Measurements from ENCODE around the gene MRPL51. TPM values are rescaled to one million over a fixed set of nuclear protein-coding genes. Genes with fewer than 3 reads are reported as not detected.

Gene MRPL51
- total and polyA plus RNA-seq, 10 of the 15 experiments (the other 5 are each of a cell fraction or from before 2014, with no cell fraction given): 137 to 1,202 (median 267) TPM

DNA sequence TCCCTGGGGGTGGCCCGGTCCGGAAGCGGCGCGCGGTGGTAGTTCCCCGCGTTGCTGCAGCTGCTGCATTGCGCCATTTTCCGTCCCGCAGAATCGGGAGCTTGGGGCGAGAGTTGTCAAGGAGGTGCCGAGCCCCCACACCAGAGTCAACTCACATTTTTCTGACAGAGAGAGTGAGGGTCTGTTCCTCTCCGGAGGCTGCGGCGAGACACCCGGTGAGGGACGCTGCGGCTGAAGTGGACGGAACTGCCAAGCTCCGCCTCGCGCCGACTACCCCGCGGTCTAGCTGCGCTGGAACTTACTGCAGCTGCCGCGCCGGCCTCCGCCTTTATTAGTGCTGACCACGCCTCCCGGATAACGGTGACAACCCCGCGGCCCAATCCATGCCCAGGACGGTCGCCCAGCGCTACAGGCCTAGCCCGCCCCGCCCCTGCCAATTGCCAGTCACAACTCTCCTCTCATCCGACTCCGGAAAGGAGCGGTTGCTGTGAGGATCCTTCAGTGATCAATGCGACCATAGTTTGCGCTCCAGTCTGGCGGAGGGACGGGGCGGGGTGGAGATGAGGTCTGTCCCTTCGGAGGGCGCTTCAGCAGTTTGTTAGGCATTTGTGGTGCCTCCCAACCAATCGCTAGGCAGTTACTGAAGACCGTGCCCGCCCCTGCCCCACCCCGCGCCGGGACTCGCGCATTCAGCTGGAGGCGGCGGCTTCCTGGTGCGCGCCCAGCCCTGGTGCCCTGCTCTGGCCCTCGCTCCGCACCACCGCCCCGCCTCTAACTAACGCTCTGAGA, 22.5 kb downstream of the MRPL51 start, which contains the start of gene VAMP1 (continued):
- TF ChIP-seq, protein P1, sequence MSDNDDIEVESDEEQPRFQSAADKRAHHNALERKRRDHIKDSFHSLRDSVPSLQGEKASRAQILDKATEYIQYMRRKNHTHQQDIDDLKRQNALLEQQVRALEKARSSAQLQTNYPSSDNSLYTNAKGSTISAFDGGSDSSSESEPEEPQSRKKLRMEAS (IDR thresholded peaks at IDR 0.05; ENCODE audit: low read depth, low read length): no peak
- no peak; the same call in 1 of the 2 replicates for TF ChIP-seq JUNB (IDR thresholded peaks at IDR 0.05)
- peak; percentile 91 for TF ChIP-seq LARP7 (IDR thresholded peaks at IDR 0.05)
- no peak for TF ChIP-seq FOXM1 (IDR thresholded peaks at IDR 0.05; ENCODE audit: low read depth, low read length)
- TF ChIP-seq BMI1 (IDR thresholded peaks at IDR 0.05; ENCODE audit: borderline replicate concordance): peak; percentile 76
- peak; percentile 83 for TF ChIP-seq SIN3A (IDR thresholded peaks at IDR 0.05; ENCODE audit: low read depth, low read length)
- TF ChIP-seq EGR1 (IDR thresholded peaks at IDR 0.05; ENCODE audit: borderline replicate concordance in 1 of 2, low read depth in 2 of 2, low read length in 2 of 2): 0 out of 3 replicates have a peak, but pooled peaks of 1 of the 2 experiments have one; percentile 33
- TF ChIP-seq NFXL1 (IDR thresholded peaks at IDR 0.05; ENCODE audit: borderline replicate concordance): no peak
- TF ChIP-seq, protein P2, sequence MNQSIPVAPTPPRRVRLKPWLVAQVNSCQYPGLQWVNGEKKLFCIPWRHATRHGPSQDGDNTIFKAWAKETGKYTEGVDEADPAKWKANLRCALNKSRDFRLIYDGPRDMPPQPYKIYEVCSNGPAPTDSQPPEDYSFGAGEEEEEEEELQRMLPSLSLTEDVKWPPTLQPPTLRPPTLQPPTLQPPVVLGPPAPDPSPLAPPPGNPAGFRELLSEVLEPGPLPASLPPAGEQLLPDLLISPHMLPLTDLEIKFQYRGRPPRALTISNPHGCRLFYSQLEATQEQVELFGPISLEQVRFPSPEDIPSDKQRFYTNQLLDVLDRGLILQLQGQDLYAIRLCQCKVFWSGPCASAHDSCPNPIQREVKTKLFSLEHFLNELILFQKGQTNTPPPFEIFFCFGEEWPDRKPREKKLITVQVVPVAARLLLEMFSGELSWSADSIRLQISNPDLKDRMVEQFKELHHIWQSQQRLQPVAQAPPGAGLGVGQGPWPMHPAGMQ (IDR thresholded peaks at IDR 0.05; ENCODE audit: borderline replicate concordance): no peak
- peak; percentile 97 for TF ChIP-seq TCF3 (IDR thresholded peaks at IDR 0.05; ENCODE audit: borderline replicate concordance, insufficient read depth, low read depth, low read length)
- TF ChIP-seq, protein P3, sequence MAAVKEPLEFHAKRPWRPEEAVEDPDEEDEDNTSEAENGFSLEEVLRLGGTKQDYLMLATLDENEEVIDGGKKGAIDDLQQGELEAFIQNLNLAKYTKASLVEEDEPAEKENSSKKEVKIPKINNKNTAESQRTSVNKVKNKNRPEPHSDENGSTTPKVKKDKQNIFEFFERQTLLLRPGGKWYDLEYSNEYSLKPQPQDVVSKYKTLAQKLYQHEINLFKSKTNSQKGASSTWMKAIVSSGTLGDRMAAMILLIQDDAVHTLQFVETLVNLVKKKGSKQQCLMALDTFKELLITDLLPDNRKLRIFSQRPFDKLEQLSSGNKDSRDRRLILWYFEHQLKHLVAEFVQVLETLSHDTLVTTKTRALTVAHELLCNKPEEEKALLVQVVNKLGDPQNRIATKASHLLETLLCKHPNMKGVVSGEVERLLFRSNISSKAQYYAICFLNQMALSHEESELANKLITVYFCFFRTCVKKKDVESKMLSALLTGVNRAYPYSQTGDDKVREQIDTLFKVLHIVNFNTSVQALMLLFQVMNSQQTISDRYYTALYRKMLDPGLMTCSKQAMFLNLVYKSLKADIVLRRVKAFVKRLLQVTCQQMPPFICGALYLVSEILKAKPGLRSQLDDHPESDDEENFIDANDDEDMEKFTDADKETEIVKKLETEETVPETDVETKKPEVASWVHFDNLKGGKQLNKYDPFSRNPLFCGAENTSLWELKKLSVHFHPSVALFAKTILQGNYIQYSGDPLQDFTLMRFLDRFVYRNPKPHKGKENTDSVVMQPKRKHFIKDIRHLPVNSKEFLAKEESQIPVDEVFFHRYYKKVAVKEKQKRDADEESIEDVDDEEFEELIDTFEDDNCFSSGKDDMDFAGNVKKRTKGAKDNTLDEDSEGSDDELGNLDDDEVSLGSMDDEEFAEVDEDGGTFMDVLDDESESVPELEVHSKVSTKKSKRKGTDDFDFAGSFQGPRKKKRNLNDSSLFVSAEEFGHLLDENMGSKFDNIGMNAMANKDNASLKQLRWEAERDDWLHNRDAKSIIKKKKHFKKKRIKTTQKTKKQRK (IDR thresholded peaks at IDR 0.05; ENCODE audit: low read depth, low read length): no peak
- TF ChIP-seq CBX5 (IDR thresholded peaks at IDR 0.05; ENCODE audit: low read depth): no peak
- no peak for TF ChIP-seq KAT2A (conservative IDR thresholded peaks at IDR 0.05; ENCODE audit: control insufficient read depth, low read depth, low read length)
- 0 out of 2 replicates have a peak, but pooled peaks have one; percentile 29 for TF ChIP-seq TBL1XR1 (IDR thresholded peaks at IDR 0.05; ENCODE audit: low read depth, low read length)
- TF ChIP-seq RB1 (IDR thresholded peaks at IDR 0.05; ENCODE audit: borderline replicate concordance): peak; percentile 78; the same call in 1 of the 2 replicates
- TF ChIP-seq PAX5 (IDR thresholded peaks at IDR 0.05; ENCODE audit: borderline replicate concordance, low read depth, low read length): no peak; the same call in 1 of the 2 replicates
- TF ChIP-seq YBX1 (IDR thresholded peaks at IDR 0.05): no peak
- TF ChIP-seq, protein P4, sequence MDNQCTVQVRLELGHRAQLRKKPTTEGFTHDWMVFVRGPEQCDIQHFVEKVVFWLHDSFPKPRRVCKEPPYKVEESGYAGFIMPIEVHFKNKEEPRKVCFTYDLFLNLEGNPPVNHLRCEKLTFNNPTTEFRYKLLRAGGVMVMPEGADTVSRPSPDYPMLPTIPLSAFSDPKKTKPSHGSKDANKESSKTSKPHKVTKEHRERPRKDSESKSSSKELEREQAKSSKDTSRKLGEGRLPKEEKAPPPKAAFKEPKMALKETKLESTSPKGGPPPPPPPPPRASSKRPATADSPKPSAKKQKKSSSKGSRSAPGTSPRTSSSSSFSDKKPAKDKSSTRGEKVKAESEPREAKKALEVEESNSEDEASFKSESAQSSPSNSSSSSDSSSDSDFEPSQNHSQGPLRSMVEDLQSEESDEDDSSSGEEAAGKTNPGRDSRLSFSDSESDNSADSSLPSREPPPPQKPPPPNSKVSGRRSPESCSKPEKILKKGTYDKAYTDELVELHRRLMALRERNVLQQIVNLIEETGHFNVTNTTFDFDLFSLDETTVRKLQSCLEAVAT (IDR thresholded peaks at IDR 0.05): peak; percentile 86
- TF ChIP-seq NR2F1 (conservative IDR thresholded peaks at IDR 0.05): 0 out of 2 replicates have a peak, but pooled peaks have one; percentile 39
- peak; percentile 98 for TF ChIP-seq CBFB (IDR thresholded peaks at IDR 0.05; ENCODE audit: low read depth)
- 0 out of 2 replicates have a peak, but pooled peaks have one; percentile 18 for TF ChIP-seq RCOR1 (conservative IDR thresholded peaks at IDR 0.05; ENCODE audit: low read depth, low read length)
- no peak for TF ChIP-seq ZNF274 (IDR thresholded peaks at IDR 0.05; ENCODE audit: insufficient read depth, insufficient read length)
- TF ChIP-seq NFYB (IDR thresholded peaks at IDR 0.05; ENCODE audit: insufficient read depth, low read depth, low read length): peak; percentile 85
- TF ChIP-seq DPF2 (IDR thresholded peaks at IDR 0.05): peak; percentile 81
- no peak for TF ChIP-seq IRF4 (IDR thresholded peaks at IDR 0.05; ENCODE audit: low read depth, low read length)

Data from GM12878 (cell line).